HepG2 (cell line): ENCODE data around the gene SLC4A2. TPM values are rescaled to one million over a fixed set of nuclear protein-coding genes. Genes with fewer than 3 reads are reported as not detected.

ENCODE experiments used
- FOXA1 ChIP-seq, 2 experiments: fragments of 450-650 bp in 1 of 2; sonication (generic) in 1 of 2; formaldehyde crosslinking in 1 of 2; IDR thresholded peaks; 2 replicates each; pipeline versions ENCODE4 v1.4.0 to v1.6.1; 2016 to 2020; ENCODE audit warnings: missing genetic modification reagents in 1 of 2
- NBN ChIP-seq: fragments of 450-650 bp; conservative IDR thresholded peaks from 2 replicates; pipeline ENCODE4 v1.6.1; 2017
- NCOA5 ChIP-seq: sonication (generic); formaldehyde crosslinking; IDR thresholded peaks from 2 replicates; pipeline ENCODE4 v1.4.0; 2020; ENCODE audit warnings: missing genetic modification reagents
- RBAK ChIP-seq: sonication (generic); formaldehyde crosslinking; IDR thresholded peaks from 2 replicates; pipeline ENCODE4 v1.5.1; 2020; ENCODE audit warnings: mild to moderate bottlenecking, missing genetic modification reagents
- XRCC5 ChIP-seq: fragments of 200-400 bp; formaldehyde crosslinking; optimal IDR thresholded peaks from 2 replicates; pipeline ENCODE3; 2017; ENCODE audit warnings: mild to moderate bottlenecking, low read length
- ZBTB1 ChIP-seq: sonication (generic); formaldehyde crosslinking; IDR thresholded peaks from 2 replicates; pipeline ENCODE4 v1.4.0; 2020; ENCODE audit warnings: missing genetic modification reagents, borderline replicate concordance
- ZFY ChIP-seq: sonication (generic); formaldehyde crosslinking; IDR thresholded peaks from 2 replicates; pipeline ENCODE4 v1.4.0; 2020; ENCODE audit warnings: missing genetic modification reagents
- ZNF121 ChIP-seq: sonication (generic); formaldehyde crosslinking; IDR thresholded peaks from 2 replicates; pipeline ENCODE4 v1.5.0; 2020; ENCODE audit warnings: mild to moderate bottlenecking, missing genetic modification reagents
- ZNF549 ChIP-seq: sonication (generic); formaldehyde crosslinking; IDR thresholded peaks from 2 replicates; pipeline ENCODE4 v1.5.0; 2020; ENCODE audit warnings: missing genetic modification reagents
- ZNF614 ChIP-seq: IDR thresholded peaks from 2 replicates; pipeline ENCODE4 v1.6.1; 2018; ENCODE audit warnings: missing biosample characterization, missing genetic modification reagents, inconsistent platforms, borderline replicate concordance
- polyA plus RNA-seq, 8 experiments: library from polyadenylated mRNA; depleted of rRNA in 3 of 8; stranded (reverse) in 7 of 8; unstranded in 1 of 8; fragments of >200 nt; fragmentation: Illumina TruSeq in 4 of 8; extraction: Trizol in 4 of 8; gene quantifications; 2 replicates each; pipeline versions ENCODE4 v1.2.1 to v1.2.3, GENCODE V29; 2011 to 2016; ENCODE audit warnings: low read depth in 4 of 8, missing spikeins in 1 of 8, mixed read lengths in 1 of 8; ENCODE audit not compliant: insufficient read depth in 1 of 8
- total RNA-seq, 5 experiments: library from RNA; depleted of rRNA; stranded (reverse); fragments of >200 nt; fragmentation: Illumina TruSeq; extraction: Trizol; gene quantifications; 2 replicates each; pipeline ENCODE4 v1.2.3, GENCODE V29; 2016; ENCODE audit warnings: low read depth in 1 of 5
- TF ChIP-seq, protein P1 (sequence below): IDR thresholded peaks from 2 replicates; pipeline ENCODE4 v1.6.1; 2012; ENCODE audit warnings: low read depth, low read length, improper control_type of control experiment
- TF ChIP-seq, protein P2 (sequence below), 2 experiments: sonication (generic) in 1 of 2; formaldehyde crosslinking in 1 of 2; IDR thresholded peaks; 2 replicates each; pipeline versions ENCODE4 v1.5.1 to v1.6.1; 2011 to 2020; ENCODE audit warnings: borderline replicate concordance in 1 of 2, low read depth in 1 of 2, low read length in 1 of 2, mild to moderate bottlenecking in 1 of 2, missing genetic modification reagents in 1 of 2, moderate library complexity in 1 of 2
- TF ChIP-seq, protein P3 (sequence below): IDR thresholded peaks from 2 replicates; pipeline ENCODE4 v1.6.1; 2018; ENCODE audit warnings: missing genetic modification reagents, mild to moderate bottlenecking, missing compliant biosample characterization
- TF ChIP-seq, protein P4 (sequence below): sonication (generic); formaldehyde crosslinking; IDR thresholded peaks from 2 replicates; pipeline ENCODE4 v1.5.0; 2020; ENCODE audit warnings: missing genetic modification reagents
- TF ChIP-seq, protein P5 (sequence below): sonication (generic); formaldehyde crosslinking; IDR thresholded peaks from 2 replicates; pipeline ENCODE4 v1.4.0; 2020; ENCODE audit warnings: missing genetic modification reagents

Gene SLC4A2
- total and polyA plus RNA-seq, 2 of the 13 experiments (the other 11 are each of a cell fraction or from before 2014, with no cell fraction given), result 51.9 to 73.4 TPM

DNA sequence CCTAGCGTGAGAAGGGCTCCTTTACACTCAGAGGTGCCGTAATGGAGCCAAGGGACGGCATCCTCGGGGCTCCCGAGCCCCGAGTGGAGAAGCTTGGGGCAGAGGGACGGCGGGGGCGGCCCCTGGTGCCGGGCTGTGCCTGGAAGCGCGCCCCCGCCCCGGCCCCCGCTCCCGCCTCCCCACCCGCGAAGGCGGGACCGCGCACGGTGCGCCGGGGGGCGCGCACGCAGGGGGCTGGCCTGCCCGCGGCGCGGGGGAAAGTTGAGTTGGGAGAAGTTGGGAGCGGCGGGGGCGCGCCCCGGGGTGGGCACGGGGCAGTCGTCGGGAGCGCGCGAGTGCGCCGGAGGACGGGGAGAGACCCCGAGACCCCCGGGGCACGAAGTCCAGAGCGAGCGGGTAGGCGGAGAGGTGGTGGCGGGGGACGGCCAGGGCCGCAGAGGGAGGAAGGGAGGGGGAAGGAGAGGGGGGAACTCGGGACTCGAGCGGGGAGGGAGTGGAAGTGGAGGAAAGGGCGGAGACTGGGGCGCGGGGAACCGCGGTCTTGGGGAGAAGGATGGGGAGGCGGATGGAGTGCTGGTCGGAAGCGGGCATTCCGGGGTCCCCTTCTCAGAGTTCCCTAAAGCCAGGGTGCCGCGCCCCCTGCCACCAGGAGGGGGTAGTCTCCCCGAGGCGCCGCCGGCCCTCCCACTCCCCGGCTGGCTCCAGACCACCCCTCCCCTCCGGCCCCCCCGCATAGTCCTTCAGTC is at the start of gene SLC4A2 (continued):
- TF ChIP-seq RBAK (CRISPR knock-in tag) (no peak), ZBTB1 (CRISPR knock-in tag) (no peak), ZNF614 (CRISPR knock-in tag) (no peak), NCOA5 (CRISPR knock-in tag) (no peak), FOXA1 (IDR thresholded peaks at IDR 0.05) (no peak), FOXA1 (CRISPR knock-in tag; IDR thresholded peaks at IDR 0.05) (no peak), NBN (no peak), ZNF549 (no peak), ZFY (CRISPR knock-in tag) (no peak), ZNF121 (CRISPR knock-in tag) (no peak), XRCC5 (no peak)
- TF ChIP-seq, protein P1, sequence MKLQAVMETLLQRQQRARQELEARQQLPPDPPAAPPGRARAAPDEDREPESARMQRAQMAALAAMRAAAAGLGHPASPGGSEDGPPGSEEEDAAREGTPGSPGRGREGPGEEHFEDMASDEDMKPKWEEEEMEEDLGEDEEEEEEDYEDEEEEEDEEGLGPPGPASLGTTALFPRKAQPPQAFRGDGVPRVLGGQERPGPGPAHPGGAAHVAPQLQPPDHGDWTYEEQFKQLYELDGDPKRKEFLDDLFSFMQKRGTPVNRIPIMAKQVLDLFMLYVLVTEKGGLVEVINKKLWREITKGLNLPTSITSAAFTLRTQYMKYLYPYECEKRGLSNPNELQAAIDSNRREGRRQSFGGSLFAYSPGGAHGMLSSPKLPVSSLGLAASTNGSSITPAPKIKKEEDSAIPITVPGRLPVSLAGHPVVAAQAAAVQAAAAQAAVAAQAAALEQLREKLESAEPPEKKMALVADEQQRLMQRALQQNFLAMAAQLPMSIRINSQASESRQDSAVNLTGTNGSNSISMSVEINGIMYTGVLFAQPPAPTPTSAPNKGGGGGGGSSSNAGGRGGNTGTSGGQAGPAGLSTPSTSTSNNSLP, result no peak
- TF ChIP-seq, protein P2, sequence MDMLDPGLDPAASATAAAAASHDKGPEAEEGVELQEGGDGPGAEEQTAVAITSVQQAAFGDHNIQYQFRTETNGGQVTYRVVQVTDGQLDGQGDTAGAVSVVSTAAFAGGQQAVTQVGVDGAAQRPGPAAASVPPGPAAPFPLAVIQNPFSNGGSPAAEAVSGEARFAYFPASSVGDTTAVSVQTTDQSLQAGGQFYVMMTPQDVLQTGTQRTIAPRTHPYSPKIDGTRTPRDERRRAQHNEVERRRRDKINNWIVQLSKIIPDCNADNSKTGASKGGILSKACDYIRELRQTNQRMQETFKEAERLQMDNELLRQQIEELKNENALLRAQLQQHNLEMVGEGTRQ (IDR thresholded peaks at IDR 0.05; ENCODE audit: low read depth, low read length), result no peak
- TF ChIP-seq, protein P2 (CRISPR knock-in tag; IDR thresholded peaks at IDR 0.05; ENCODE audit: borderline replicate concordance), result no peak
- TF ChIP-seq, protein P3, sequence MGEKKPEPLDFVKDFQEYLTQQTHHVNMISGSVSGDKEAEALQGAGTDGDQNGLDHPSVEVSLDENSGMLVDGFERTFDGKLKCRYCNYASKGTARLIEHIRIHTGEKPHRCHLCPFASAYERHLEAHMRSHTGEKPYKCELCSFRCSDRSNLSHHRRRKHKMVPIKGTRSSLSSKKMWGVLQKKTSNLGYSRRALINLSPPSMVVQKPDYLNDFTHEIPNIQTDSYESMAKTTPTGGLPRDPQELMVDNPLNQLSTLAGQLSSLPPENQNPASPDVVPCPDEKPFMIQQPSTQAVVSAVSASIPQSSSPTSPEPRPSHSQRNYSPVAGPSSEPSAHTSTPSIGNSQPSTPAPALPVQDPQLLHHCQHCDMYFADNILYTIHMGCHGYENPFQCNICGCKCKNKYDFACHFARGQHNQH, result no peak
- TF ChIP-seq, protein P4, sequence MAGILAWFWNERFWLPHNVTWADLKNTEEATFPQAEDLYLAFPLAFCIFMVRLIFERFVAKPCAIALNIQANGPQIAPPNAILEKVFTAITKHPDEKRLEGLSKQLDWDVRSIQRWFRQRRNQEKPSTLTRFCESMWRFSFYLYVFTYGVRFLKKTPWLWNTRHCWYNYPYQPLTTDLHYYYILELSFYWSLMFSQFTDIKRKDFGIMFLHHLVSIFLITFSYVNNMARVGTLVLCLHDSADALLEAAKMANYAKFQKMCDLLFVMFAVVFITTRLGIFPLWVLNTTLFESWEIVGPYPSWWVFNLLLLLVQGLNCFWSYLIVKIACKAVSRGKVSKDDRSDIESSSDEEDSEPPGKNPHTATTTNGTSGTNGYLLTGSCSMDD (CRISPR knock-in tag), result no peak
- TF ChIP-seq, protein P5, sequence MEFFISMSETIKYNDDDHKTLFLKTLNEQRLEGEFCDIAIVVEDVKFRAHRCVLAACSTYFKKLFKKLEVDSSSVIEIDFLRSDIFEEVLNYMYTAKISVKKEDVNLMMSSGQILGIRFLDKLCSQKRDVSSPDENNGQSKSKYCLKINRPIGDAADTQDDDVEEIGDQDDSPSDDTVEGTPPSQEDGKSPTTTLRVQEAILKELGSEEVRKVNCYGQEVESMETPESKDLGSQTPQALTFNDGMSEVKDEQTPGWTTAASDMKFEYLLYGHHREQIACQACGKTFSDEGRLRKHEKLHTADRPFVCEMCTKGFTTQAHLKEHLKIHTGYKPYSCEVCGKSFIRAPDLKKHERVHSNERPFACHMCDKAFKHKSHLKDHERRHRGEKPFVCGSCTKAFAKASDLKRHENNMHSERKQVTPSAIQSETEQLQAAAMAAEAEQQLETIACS, result peak; percentile 94
